Measurements from ENCODE around the gene APOL4.
A peak's percentile ranks its signal among the peaks of the same experiment; 100 is the strongest.
"Not testable (repeated sequence)": the region's sequence is repeated elsewhere in the genome, so short reads cannot be mapped to it uniquely, and the experiment has no call there.

APOL4 gene

DNA sequence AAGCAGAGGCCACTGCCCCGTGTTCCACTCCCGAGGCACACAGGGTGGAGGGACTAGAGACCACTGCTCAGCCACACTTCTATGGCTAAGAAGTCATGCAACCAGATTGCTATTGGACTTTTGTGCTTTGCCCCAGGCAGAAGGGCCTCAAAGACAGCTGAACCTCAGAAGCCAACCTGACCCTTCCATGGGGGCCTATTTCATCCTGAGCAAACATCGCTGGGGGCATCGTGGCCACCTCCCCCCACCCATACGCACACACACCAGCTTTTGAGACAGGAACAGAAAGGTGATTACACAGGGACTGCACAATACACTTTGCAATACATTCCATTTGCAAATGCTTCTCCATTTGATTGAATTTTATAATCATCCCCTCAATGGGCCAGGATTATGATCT lies 4.0 kb upstream of the APOL4 start:
- H3K27ac Mint-ChIP-seq; H3K36me3 Mint-ChIP-seq (ENCODE audit: low read depth); H3K9me3 Mint-ChIP-seq; H3K27me3 Mint-ChIP-seq; H3K4me3 Mint-ChIP-seq; H3K4me1 Mint-ChIP-seq; DNase-seq; ATAC-seq: not testable (repeated sequence)

DNA sequence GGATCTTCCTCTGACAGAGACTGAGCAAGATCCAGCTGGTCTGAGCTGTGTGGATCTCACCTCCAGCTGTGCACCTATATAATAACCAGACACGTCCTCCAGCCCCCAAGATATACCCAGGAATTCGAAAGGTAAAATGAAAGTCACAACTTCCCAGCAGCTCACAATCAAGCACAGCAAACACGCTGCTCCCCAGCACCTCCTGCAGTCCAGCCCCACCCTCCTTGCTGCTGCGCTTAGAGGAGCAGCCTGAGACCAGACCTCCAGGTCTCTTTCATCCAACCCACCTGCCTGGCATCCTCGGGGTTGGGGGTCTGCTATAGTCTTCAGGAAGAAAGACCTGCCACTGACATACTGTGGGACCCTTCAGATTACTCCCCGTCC lies 3.0 kb upstream of the APOL4 start:
- Mint-ChIP-seq H3K4me1 (peaks cover 2% of the 10 kb centered on the region), H3K36me3 (ENCODE audit: low read depth) (no peaks in the 10 kb centered on the region), H3K27me3 (peaks cover 3% of the 10 kb centered on the region), H3K9me3 (no peaks in the 10 kb centered on the region), H3K4me3 (no peak overlapping the region), H3K27ac (no peak overlapping the region)
- DNase-seq (no peak), ATAC-seq (no peak)

DNA sequence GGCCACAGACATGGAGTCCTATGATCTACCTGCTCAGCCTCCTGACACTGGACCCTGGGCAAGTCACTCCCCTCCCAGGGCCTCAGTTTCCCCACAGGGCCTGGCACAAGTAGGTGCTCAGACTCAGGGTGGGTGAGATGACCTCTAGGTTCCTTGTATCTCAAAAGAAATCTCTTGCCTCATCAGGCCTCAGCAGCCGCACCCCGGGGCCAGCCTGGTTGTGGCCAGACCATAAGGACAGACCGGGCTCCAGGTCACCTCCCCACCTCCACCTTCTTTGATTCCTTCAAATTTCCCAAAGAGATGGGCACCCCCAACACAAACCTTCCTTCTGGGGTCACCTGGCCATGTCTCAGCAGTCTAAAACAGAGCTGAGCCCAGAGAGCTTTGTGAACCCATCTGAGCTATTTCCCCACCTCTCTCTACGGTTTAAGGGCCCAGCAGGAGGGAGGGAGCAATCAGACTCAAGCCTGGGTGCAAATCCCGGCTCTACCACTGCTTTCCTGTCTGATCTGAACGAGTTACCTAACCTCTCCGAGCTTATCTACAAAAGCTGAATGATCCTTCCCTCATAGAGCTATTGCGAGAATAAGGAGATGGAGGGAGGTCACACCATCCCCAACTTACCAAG lies 2.5 kb upstream of the APOL4 start:
- DNase-seq (no peak), ATAC-seq (no peak)
- Mint-ChIP-seq H3K9me3 (no peaks in the 10 kb centered on the region), H3K4me1 (peaks cover 2% of the 10 kb centered on the region), H3K4me3 (no peak overlapping the region), H3K27ac (no peak overlapping the region), H3K36me3 (ENCODE audit: low read depth) (no peaks in the 10 kb centered on the region), H3K27me3 (no peaks in the 10 kb centered on the region)

DNA sequence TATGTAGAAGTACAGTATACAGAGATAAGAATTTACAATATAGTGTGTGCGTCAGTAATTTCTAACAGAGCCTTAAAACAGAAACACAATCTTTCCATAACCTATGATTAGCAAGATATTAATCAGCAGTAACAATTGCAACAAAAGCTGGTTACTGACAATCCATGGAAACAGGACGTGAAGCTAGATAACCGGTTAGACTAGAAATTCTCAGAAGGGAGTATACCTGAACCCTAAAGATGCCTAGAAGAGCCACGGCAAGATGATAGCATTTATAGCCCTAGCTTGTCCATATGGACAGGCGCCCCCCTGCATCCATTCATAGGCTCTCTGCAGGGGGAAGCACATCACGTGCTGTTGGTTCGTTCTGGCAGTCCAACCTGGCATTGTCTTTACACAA lies 1.8 kb upstream of the APOL4 start:
- H3K4me3 Mint-ChIP-seq; DNase-seq; H3K27me3 Mint-ChIP-seq; H3K4me1 Mint-ChIP-seq; ATAC-seq; H3K9me3 Mint-ChIP-seq; H3K36me3 Mint-ChIP-seq (ENCODE audit: low read depth); H3K27ac Mint-ChIP-seq: not testable (repeated sequence)

DNA sequence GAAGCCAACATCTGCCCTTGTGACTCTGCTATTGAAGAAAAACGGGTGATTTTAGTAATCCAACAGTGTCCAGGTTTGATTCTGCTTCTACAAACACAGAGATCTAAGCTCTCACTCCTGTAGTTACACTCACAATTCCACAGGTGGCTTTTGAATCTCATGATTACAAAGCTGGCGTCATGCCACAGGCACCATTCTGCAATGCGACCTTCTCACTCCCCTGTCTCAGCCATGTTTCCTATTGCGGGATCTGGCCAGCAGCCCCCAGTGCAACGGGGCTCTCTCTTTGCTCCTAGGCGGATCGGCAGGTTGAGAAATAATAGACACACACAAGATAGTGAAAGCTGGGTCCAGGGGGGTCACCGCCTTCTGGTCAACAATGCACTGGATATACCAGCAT lies 1.3 kb upstream of the APOL4 start:
- not testable (repeated sequence) for H3K4me3 Mint-ChIP-seq, ATAC-seq

DNA sequence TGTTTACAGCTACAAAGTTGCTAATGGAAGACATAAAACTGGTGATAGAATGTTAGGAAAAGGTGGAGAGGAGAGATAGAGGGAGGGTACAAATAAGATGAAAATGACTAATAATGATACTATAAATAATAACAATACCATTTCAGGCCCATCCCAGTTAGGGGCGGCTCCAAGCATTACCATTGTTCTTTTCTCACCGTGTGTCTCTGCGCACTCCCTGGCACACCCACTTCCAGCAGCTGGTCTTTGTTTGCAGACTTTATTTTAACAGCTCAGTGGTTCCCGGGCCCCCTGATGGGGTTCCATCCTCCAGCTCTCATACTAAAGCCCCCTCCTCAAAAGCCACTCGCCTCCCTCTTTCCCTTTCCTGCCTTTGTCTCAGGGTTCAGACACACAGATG lies 584 bp downstream of the APOL4 start:
- H3K27me3 Mint-ChIP-seq; DNase-seq; H3K27ac Mint-ChIP-seq; H3K4me3 Mint-ChIP-seq; H3K9me3 Mint-ChIP-seq; ATAC-seq; H3K36me3 Mint-ChIP-seq (ENCODE audit: low read depth): not testable (repeated sequence)
- H3K4me1 Mint-ChIP-seq, result peaks cover 23% of the 10 kb centered on the region

More for the DNA sequence above, 1.3 kb upstream of the APOL4 start:
- not testable (repeated sequence) for H3K36me3 Mint-ChIP-seq (ENCODE audit: low read depth); H3K27ac Mint-ChIP-seq; H3K9me3 Mint-ChIP-seq; H3K4me1 Mint-ChIP-seq; H3K27me3 Mint-ChIP-seq; DNase-seq

DNA sequence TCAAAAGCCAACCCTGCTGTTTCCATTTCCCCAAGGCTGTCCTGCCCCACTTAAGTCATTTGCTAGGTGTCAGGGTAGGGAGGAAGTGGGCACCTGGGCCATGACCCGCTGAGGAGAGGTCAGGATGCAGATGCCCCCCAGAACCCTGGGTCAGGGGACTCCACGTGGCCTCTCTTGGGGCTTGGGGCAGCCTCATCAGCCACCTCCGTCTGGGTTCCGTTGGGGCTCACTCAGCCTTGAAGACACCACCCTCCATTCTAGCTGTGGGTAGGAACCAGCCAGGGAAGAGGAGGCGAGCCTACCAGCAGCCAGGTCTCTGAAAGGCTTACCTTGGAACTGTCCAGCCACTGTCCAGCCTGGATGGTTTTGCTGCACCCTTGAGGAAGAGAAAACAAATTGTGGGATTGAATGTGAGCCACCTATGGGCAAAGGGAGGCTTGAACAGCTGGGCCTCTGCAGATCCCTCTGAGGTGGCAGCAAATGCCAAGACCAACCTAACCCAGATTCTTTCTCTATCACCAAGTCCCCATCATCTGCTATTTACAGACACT lies 2.5 kb downstream of the APOL4 start:
- H3K4me1 Mint-ChIP-seq, result peaks cover 28% of the 10 kb centered on the region

DNA sequence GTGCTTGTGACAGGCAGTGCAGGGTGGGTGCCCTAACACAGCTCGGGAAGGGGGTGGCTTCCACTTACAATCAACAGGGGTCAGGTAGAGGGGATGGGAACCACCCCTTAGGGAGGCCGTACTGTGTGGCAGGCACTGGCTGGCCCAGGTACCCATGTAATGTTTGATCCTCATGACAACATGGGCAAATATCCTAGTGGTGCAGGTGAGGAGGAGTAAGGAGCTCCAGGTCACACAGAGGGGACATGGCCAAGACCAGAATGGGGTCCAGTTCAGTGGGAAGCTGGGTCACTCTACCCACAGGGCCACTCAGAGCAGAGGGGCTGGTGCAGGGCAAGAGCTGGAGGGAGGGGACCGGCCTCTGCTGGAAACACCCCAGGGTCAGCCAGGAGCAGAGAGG lies 3.1 kb downstream of the APOL4 start:
- Mint-ChIP-seq H3K36me3 (ENCODE audit: low read depth) (no peaks in the 10 kb centered on the region), H3K4me1 (peaks cover 28% of the 10 kb centered on the region), H3K27me3 (peaks cover 5% of the 10 kb centered on the region), H3K27ac (peak overlapping the region; percentile 55), H3K4me3 (no peak overlapping the region), H3K9me3 (no peaks in the 10 kb centered on the region)
- ATAC-seq, result no peak
- no peak for DNase-seq

More for the DNA sequence above, 2.5 kb downstream of the APOL4 start:
- DNase-seq, result no peak
- Mint-ChIP-seq H3K27me3 (peaks cover 5% of the 10 kb centered on the region), H3K9me3 (no peaks in the 10 kb centered on the region), H3K4me3 (no peak overlapping the region), H3K36me3 (ENCODE audit: low read depth) (no peaks in the 10 kb centered on the region), H3K27ac (no peak overlapping the region)
- ATAC-seq, result no peak

DNA sequence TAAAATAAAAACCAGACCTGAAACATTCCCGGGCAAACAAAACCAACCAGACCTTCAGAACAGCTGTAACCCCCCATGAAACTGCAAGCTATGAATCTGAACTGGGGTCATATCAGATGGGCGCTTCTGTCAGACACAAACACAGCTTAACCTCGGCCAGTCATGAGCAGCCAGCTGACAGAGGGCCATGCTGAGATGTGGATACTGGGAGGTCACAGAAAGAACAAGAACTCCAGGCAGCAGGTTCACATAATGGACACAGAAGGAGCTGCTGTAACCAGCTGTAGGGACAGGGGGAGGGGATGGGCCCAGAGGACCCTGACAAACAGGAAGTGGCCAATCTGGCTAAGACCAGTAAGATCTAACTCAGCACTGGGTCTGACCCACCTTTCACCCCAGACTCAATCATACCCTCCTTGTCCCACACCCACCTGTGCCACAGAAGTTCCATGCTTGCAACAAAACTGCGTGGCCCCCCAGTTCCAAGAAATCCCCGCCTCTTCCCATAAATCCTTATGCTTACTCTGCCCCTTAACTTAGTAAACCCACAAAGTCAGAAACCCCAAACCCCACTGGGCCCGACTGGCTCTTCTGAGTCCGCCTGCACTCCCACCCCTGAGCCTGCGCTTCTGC lies 4.0 kb downstream of the APOL4 start:
- H3K9me3 Mint-ChIP-seq, result no peaks in the 10 kb centered on the region
- no peak overlapping the region for H3K27ac Mint-ChIP-seq
- peak overlapping the region; percentile 30 for H3K4me3 Mint-ChIP-seq
- H3K27me3 Mint-ChIP-seq, result peaks cover 5% of the 10 kb centered on the region
- peaks cover 28% of the 10 kb centered on the region for H3K4me1 Mint-ChIP-seq
- no peaks in the 10 kb centered on the region for H3K36me3 Mint-ChIP-seq (ENCODE audit: low read depth)
- peak; percentile 29 for DNase-seq
- peak; percentile 63 for ATAC-seq

DNA sequence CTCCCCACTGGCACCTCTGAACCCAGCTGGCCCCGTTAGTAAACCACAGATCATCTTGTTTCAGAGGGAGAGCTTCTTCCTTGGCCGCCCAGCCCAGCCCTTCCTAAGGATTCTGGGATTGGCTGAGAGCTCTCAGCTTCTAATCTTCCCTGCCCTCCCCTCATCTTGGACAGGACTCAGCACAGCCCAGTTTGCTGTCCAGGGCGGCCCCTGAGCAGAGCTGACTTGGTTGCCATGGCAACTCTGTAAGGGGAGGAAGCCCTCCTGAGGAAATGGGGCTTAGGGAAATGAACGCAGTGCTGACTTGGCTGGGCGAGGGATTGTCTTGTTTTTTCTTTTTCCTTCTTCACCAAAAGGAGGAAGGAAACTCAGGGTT lies 4.6 kb downstream of the APOL4 start:
- H3K27ac Mint-ChIP-seq, result no peak overlapping the region
- H3K9me3 Mint-ChIP-seq, result no peaks in the 10 kb centered on the region
- peaks cover 27% of the 10 kb centered on the region for H3K4me1 Mint-ChIP-seq
- H3K27me3 Mint-ChIP-seq, result peaks cover 5% of the 10 kb centered on the region
- DNase-seq, result no peak
- H3K36me3 Mint-ChIP-seq (ENCODE audit: low read depth), result no peaks in the 10 kb centered on the region
- peak overlapping the region; percentile 5 for H3K4me3 Mint-ChIP-seq
- ATAC-seq, result no peak

DNA sequence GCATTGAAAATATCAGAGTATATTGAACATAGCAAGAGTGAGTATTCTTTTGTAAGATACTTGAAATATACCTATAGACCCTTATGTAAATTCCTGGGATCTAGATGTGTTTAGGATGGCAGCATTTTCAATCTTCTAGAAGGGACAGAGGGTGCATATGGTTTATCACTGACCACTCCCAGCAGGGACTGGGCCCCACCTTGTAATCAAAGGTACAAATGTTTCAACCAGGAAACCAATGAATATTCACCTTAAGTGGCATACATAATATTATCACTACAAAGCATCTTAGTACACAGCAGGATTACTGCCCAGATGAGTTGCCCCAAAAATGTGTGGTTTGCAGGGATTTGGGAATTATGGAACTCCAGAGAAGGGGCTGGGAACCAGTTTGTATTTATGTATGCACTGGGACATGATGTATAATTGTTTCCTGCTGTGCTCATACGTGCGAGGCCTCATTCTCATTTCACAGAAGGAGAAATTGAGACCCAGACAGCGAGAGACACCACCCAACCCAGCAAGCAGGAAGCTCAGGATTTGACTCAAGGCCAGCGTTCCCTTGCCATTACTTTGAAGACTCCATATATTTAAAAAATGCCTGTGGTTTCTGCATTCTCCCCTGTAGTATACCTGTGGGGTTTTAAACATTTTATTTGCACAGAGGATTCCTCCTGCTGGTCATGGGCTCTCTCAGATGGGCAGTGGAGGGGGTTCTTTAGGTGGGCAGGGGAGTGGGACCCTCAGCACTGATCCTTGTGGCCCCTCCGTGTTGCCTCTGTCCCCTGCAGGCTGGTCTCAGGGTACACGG lies 5.2 kb downstream of the APOL4 start:
- DNase-seq, result no peak
- no peaks in the 10 kb centered on the region for H3K9me3 Mint-ChIP-seq
- H3K27me3 Mint-ChIP-seq, result peaks cover 5% of the 10 kb centered on the region
- no peaks in the 10 kb centered on the region for H3K36me3 Mint-ChIP-seq (ENCODE audit: low read depth)
- H3K4me1 Mint-ChIP-seq, result peaks cover 26% of the 10 kb centered on the region
- no peak for ATAC-seq
- peak overlapping the region; percentile 14 for H3K27ac Mint-ChIP-seq
- no peak overlapping the region for H3K4me3 Mint-ChIP-seq

DNA sequence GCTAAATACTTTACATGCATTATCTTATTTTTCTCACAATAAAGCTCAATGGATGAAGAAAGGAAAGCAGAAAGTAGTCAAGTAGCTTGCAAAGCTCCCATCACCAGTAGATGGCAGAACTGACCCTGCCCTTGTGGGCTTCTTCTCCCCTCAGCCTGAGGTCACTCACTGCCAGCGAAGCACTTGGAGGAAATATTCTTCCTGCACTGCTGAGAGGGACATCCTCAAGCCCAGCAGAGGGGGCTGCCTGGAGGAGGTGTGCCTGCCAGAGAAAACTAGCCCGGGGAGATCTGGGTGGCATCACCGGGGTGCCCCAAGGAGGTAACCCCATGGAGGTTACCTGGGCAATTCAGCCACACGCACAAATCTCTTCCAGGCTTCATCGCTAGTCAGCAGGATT lies 6.6 kb downstream of the APOL4 start:
- Mint-ChIP-seq H3K27me3 (peaks cover 5% of the 10 kb centered on the region), H3K36me3 (ENCODE audit: low read depth) (no peaks in the 10 kb centered on the region), H3K27ac (no peak overlapping the region), H3K4me1 (peaks cover 26% of the 10 kb centered on the region), H3K4me3 (no peak overlapping the region), H3K9me3 (no peaks in the 10 kb centered on the region)
- DNase-seq (peak; percentile 42), ATAC-seq (peak; percentile 51)

DNA sequence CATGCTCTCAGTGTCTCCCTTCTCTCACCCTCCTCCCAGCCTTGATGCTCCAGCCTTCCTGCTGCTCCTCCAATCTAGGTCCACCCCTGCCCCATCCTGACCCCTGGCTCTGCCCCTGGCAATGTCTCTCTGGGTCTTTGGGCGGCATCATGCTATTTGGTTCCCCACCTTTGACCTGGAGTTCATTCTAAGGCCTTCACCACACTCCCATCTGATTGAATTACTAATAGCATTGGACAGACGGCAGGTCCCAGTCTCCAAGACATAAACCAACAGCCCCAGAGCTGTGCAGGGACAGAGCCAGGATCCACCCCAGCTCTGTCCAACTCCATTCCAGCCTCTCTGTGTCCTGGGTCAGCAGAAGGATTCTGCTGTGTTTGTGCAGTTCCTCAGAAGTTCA lies 7.2 kb downstream of the APOL4 start:
- Mint-ChIP-seq H3K4me3 (no peak overlapping the region), H3K4me1 (peaks cover 26% of the 10 kb centered on the region), H3K27ac (no peak overlapping the region), H3K36me3 (ENCODE audit: low read depth) (no peaks in the 10 kb centered on the region), H3K9me3 (no peaks in the 10 kb centered on the region), H3K27me3 (peaks cover 5% of the 10 kb centered on the region)
- no peak for DNase-seq
- ATAC-seq, result no peak

DNA sequence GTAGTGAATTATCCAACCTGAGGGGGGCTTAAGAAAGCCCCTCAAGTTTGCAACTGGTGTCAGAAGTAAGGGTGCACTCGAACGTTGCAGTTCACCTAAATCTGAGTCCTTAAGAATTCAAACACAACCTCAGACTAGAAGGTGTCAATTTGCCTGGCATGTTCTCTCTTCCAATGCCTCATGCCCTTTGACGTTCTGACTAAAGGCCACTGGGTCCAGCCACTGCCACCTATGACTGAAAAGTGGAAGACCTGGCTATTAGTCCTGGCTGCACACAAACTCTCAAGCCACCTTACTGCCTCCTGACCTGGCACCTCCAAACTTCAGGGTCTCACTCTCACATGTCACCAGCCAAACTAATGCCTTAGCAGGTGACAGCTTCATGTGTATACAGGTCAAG lies 8.0 kb downstream of the APOL4 start:
- Mint-ChIP-seq H3K9me3 (no peaks in the 10 kb centered on the region), H3K4me1 (peaks cover 25% of the 10 kb centered on the region), H3K4me3 (no peak overlapping the region), H3K36me3 (ENCODE audit: low read depth) (no peaks in the 10 kb centered on the region), H3K27ac (no peak overlapping the region), H3K27me3 (peaks cover 4% of the 10 kb centered on the region)
- ATAC-seq (no peak), DNase-seq (no peak)

DNA sequence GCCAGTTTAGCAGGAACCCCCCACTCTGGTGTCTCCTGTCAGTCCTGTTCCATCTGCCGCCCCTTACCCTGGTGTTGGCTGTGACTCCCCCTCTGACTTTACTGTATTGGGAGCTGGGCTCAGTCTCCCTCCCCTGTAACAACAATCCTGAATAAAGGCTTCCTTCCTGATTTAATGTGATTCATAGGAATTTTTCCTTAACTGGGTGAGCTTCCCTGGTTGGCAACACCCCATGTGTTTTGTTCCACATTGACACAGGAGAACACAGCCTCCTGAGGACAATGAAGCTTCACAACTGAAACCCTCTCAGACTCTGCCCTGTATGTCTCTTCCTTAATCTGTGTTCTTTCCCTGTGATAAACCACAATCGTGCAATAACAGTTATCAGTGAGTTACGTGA lies 8.4 kb downstream of the APOL4 start:
- DNase-seq, result no peak
- Mint-ChIP-seq H3K9me3 (no peaks in the 10 kb centered on the region), H3K27ac (no peak overlapping the region), H3K36me3 (ENCODE audit: low read depth) (no peaks in the 10 kb centered on the region), H3K4me1 (peaks cover 21% of the 10 kb centered on the region), H3K4me3 (no peak overlapping the region), H3K27me3 (peaks cover under 1% of the 10 kb centered on the region)
- no peak for ATAC-seq

Measured in activated naive CD8-positive, alpha-beta T cell treated with anti-CD3 and anti-CD28 coated beads, Interleukin-2, amount 50 U/mL, for 24 hours (primary cell).